Body of pancreas (tissue), 4 donors: Measurements from ENCODE around the gene ABCG2.

Experiments
- POLR2A ChIP-seq, 3 donors: fragments of 450-650 bp; IDR thresholded peaks; one replicate each; pipeline ENCODE4 v1.6.1; 2016; ENCODE audit warnings: antibody characterized with exemption in 3 of 3, mild to moderate bottlenecking in 2 of 3
- TF ChIP-seq, protein P1 (sequence below), 7 experiments: fragments of 450-650 bp in 4 of 7; fragments of 200-600 bp in 3 of 7; sonication (generic) in 3 of 7; IDR thresholded peaks; one replicate each; pipeline ENCODE4 v1.5.1; 2016 to 2019; ENCODE audit warnings: antibody characterized with exemption in 7 of 7

DNA sequence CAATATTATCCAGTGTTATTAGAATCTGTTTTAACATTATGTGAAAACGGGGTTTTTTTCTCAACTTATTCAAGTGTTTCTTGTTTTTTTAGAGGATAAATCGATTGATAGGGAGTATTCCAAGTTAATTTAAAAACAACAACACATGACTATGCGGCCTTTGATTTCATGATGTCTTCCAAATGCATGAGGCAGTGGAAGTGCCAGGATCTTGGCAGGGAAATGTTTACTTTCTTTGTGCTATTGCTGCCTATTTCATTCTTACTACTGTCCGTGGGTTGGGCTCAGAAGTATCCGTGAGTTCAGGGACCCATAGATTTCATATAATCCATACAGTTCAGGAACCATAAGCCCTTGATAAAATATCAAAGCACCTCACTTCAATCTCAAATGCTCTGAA lies 64.6 kb downstream of the ABCG2 start:
- TF ChIP-seq, protein P1, sequence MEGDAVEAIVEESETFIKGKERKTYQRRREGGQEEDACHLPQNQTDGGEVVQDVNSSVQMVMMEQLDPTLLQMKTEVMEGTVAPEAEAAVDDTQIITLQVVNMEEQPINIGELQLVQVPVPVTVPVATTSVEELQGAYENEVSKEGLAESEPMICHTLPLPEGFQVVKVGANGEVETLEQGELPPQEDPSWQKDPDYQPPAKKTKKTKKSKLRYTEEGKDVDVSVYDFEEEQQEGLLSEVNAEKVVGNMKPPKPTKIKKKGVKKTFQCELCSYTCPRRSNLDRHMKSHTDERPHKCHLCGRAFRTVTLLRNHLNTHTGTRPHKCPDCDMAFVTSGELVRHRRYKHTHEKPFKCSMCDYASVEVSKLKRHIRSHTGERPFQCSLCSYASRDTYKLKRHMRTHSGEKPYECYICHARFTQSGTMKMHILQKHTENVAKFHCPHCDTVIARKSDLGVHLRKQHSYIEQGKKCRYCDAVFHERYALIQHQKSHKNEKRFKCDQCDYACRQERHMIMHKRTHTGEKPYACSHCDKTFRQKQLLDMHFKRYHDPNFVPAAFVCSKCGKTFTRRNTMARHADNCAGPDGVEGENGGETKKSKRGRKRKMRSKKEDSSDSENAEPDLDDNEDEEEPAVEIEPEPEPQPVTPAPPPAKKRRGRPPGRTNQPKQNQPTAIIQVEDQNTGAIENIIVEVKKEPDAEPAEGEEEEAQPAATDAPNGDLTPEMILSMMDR (IDR thresholded peaks at IDR 0.05), result no peak
- TF ChIP-seq POLR2A (IDR thresholded peaks at IDR 0.05), result no peak
